ENCODE measurements around the gene SLC17A4.

DNA sequence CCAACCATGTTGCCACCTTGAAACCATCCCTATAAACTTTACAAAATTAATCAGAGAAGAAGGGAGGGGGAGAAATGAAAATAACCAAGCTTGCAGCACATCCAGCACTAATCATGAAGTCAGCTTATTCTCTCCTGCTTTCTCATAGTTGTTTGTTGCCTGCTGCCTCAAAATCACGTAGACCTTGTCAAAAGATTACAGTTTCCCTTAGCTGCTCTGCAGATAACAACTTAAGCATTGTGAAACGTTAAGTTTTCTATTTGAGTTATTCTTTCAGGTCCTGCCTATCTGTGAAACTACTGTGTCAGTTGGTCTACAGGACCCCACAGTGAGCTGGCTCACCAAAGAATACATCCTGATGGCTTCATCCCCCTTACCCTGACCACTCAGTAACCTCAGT is 32.9 kb downstream of the SLC17A4 start:
- TF ChIP-seq, protein P1, sequence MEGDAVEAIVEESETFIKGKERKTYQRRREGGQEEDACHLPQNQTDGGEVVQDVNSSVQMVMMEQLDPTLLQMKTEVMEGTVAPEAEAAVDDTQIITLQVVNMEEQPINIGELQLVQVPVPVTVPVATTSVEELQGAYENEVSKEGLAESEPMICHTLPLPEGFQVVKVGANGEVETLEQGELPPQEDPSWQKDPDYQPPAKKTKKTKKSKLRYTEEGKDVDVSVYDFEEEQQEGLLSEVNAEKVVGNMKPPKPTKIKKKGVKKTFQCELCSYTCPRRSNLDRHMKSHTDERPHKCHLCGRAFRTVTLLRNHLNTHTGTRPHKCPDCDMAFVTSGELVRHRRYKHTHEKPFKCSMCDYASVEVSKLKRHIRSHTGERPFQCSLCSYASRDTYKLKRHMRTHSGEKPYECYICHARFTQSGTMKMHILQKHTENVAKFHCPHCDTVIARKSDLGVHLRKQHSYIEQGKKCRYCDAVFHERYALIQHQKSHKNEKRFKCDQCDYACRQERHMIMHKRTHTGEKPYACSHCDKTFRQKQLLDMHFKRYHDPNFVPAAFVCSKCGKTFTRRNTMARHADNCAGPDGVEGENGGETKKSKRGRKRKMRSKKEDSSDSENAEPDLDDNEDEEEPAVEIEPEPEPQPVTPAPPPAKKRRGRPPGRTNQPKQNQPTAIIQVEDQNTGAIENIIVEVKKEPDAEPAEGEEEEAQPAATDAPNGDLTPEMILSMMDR (IDR thresholded peaks at IDR 0.05), result no peak
- TF ChIP-seq POLR2A (IDR thresholded peaks at IDR 0.05), result no peak
